ENCODE data around the gene NEURL1B. TPM values are rescaled to one million over a fixed set of nuclear protein-coding genes. Genes with fewer than 3 reads are reported as not detected.

The NEURL1B gene
- total RNA-seq, 1 donor from 2014 or later = 1.5 TPM

- no peak for DNase-seq (ENCODE audit: extremely low spot score, unreplicated experiment)
- peak overlapping the region; percentile 76 for H3K27ac Mint-ChIP-seq (ENCODE audit: unreplicated experiment)
- H3K9me3 Mint-ChIP-seq (ENCODE audit: unreplicated experiment) = no peaks in the 10 kb centered on the region
Observed at GRCh38 chr5:172715931-172716682, 75.0 kb downstream of the NEURL1B start.

DNA sequence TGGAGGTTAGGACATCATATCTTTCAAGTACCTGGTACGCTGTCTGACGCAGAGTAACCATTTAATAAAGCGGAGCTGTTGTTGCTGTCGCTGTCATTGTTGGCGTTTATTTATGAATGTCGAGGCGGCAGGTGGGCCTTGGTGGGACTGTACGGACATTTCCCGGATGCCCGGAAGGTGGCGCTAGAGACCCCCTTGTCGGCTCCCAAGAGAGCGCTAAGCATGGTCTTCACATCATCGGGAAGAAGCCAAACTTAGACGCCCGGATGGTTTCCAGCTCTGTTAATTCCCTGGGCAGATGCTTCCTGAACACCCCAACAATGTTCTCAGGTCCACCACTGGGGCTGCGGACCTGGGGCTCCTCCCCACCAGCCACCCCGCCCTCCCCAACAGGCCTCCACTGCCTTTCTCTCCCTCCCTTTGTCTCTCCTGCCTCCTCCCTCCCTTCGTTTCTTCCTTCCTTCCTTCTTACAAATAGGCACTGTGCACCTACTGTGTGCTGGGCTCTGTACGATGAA, 75.8 kb downstream of the NEURL1B start:
- TF ChIP-seq CTCF (IDR thresholded peaks at IDR 0.05) = peak; percentile 89
- Mint-ChIP-seq H3K9me3 (ENCODE audit: unreplicated experiment) (no peaks in the 10 kb centered on the region), H3K4me1 (ENCODE audit: unreplicated experiment) (peaks cover 30% of the 10 kb centered on the region), H3K27ac (ENCODE audit: unreplicated experiment) (peak overlapping the region; percentile 76), H3K4me3 (ENCODE audit: unreplicated experiment) (no peak overlapping the region), H3K36me3 (ENCODE audit: unreplicated experiment) (no peaks in the 10 kb centered on the region), H3K27me3 (ENCODE audit: unreplicated experiment) (no peaks in the 10 kb centered on the region)
- peak; percentile 95 for DNase-seq (ENCODE audit: extremely low spot score, unreplicated experiment)

More at GRCh38 chr5:172715931-172716682, 75.0 kb downstream of the NEURL1B start:
- TF ChIP-seq CTCF (IDR thresholded peaks at IDR 0.05) = no peak
- Mint-ChIP-seq H3K4me3 (ENCODE audit: unreplicated experiment) (no peak overlapping the region), H3K27me3 (ENCODE audit: unreplicated experiment) (peaks cover 4% of the 10 kb centered on the region), H3K4me1 (ENCODE audit: unreplicated experiment) (peaks cover 27% of the 10 kb centered on the region), H3K36me3 (ENCODE audit: unreplicated experiment) (no peaks in the 10 kb centered on the region)

GRCh38 chr5:172717481-172718195, 76.6 kb downstream of the NEURL1B start:
- Mint-ChIP-seq H3K27ac (ENCODE audit: unreplicated experiment) (peak overlapping the region; percentile 76), H3K9me3 (ENCODE audit: unreplicated experiment) (no peaks in the 10 kb centered on the region), H3K4me3 (ENCODE audit: unreplicated experiment) (no peak overlapping the region), H3K27me3 (ENCODE audit: unreplicated experiment) (no peaks in the 10 kb centered on the region), H3K4me1 (ENCODE audit: unreplicated experiment) (peaks cover 36% of the 10 kb centered on the region), H3K36me3 (ENCODE audit: unreplicated experiment) (no peaks in the 10 kb centered on the region)
- no peak for DNase-seq (ENCODE audit: extremely low spot score, unreplicated experiment)
- no peak for TF ChIP-seq CTCF (IDR thresholded peaks at IDR 0.05)

DNA sequence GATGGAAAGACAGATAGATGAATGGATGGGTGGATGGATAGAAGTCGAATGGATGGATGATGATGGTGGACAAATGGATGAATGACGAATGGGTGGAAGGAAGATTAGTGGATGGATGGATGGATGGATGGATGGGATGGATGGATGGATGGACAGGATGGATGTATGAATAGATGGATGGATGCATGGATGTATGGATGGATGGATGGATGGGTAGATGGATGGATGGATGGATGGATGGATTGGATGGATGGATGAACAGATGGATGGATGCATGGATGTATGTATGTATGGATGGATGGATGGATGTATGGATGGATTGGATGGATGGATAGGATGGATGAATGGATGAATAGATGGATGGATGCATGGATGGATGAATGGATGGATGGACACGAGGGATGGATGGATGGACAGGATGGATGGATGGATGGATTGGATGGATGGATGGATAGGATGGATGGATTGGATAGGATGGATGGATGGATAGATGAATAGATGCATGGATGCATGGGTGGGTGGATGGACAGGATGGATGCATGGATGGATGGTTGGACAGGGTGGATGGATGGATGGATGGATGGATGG, 77.6 kb downstream of the NEURL1B start:
- no peaks in the 10 kb centered on the region for H3K27me3 Mint-ChIP-seq (ENCODE audit: unreplicated experiment)

More for the DNA sequence above, 77.6 kb downstream of the NEURL1B start:
- Mint-ChIP-seq H3K4me3 (ENCODE audit: unreplicated experiment) (no peak overlapping the region), H3K4me1 (ENCODE audit: unreplicated experiment) (peaks cover 29% of the 10 kb centered on the region), H3K9me3 (ENCODE audit: unreplicated experiment) (no peaks in the 10 kb centered on the region), H3K27ac (ENCODE audit: unreplicated experiment) (no peak overlapping the region), H3K36me3 (ENCODE audit: unreplicated experiment) (no peaks in the 10 kb centered on the region)
- TF ChIP-seq CTCF (IDR thresholded peaks at IDR 0.05) = no peak
- no peak for DNase-seq (ENCODE audit: extremely low spot score, unreplicated experiment)

All from osteocyte (in vitro differentiated cells).